Measurements from ENCODE around the gene PLBD2.

The PLBD2 gene

GRCh38 chr12:113334786-113335539 lies 23.4 kb upstream of the PLBD2 start, which contains the start of gene SLC8B1:
Gene SLC8B1 (minus strand): TSS chr12:113335109. CDS start chr12:113332878, 2,231 bp downstream.
- peak within 1 kb of the TSS; percentile 12 for H2BK120ac ChIP-seq (ENCODE audit: low read depth, low read length)
- no peaks in the 10 kb centered on the region for H3K27me3 ChIP-seq (ENCODE audit: control insufficient read depth in 1 of 2, insufficient read depth in 1 of 2, low read length in 2 of 2)

GRCh38 chr12:113339540-113339939 lies 18.8 kb upstream of the PLBD2 start:
- Histone ChIP-seq H3K36me3 (ENCODE audit: control insufficient read depth in 1 of 2, insufficient read depth in 2 of 2, low read depth in 1 of 2, low read length in 2 of 2) (no peaks in the 10 kb centered on the region), H3K79me1 (replicated peaks; ENCODE audit: low read length, poor library complexity, severe bottlenecking) (peaks cover under 1% of the 10 kb centered on the region), H2BK15ac (ENCODE audit: low read depth, poor library complexity, severe bottlenecking) (no peak overlapping the region), H2BK12ac (ENCODE audit: low read length in 2 of 2) (no peak overlapping the region), H2AFZ (ENCODE audit: low read depth, low read length) (no peak overlapping the region), H3K14ac (ENCODE audit: low read length in 2 of 2) (no peak overlapping the region), H4K91ac (ENCODE audit: low read length) (no peak overlapping the region), H2AK5ac (ENCODE audit: low read length, severe bottlenecking) (no peak overlapping the region), H2BK5ac (ENCODE audit: low read depth, low read length, poor library complexity, severe bottlenecking) (no peak overlapping the region), H3K4ac (ENCODE audit: low read depth in 1 of 2, low read length in 2 of 2) (no peak overlapping the region), H3K9ac (ENCODE audit: low read length) (no peak overlapping the region), H3K4me3 (ENCODE audit: insufficient read depth in 1 of 2, low read depth in 1 of 2, low read length in 2 of 2) (no peak overlapping the region), H3K27me3 (ENCODE audit: control insufficient read depth in 1 of 2, insufficient read depth in 1 of 2, low read length in 2 of 2) (peaks cover 0 to 8% of the 10 kb centered on the region in 2 experiments), H3K4me2 (ENCODE audit: low read length, poor library complexity, severe bottlenecking) (no peak overlapping the region), H2BK120ac (ENCODE audit: low read depth, low read length) (no peak overlapping the region), H3K18ac (ENCODE audit: low read depth in 1 of 2, low read length in 2 of 2) (no peak overlapping the region), H3K4me1 (ENCODE audit: control insufficient read depth, insufficient read depth, low read depth, low read length) (peaks cover 3% of the 10 kb centered on the region), H4K8ac (ENCODE audit: low read length) (no peak overlapping the region), H3K9me3 (ENCODE audit: control insufficient read depth, low read length) (no peaks in the 10 kb centered on the region), H3K27ac (ENCODE audit: low read length, poor library complexity, severe bottlenecking) (no peak overlapping the region), H3K23ac (ENCODE audit: low read length in 2 of 2) (no peak overlapping the region)
- WGBS, result 70% methylated on average over 1 of the region's 5 CpGs
- no peak for DNase-seq

More at GRCh38 chr12:113334786-113335539, 23.4 kb upstream of the PLBD2 start, which contains the start of gene SLC8B1:
- Histone ChIP-seq H3K4me1 (ENCODE audit: control insufficient read depth, insufficient read depth, low read depth, low read length) (peaks cover 10% of the 10 kb centered on the region), H3K18ac (ENCODE audit: low read depth in 1 of 2, low read length in 2 of 2) (peak within 1 kb of the TSS in 1 of 2 experiments; percentile 37), H2AK5ac (ENCODE audit: low read length, severe bottlenecking) (no peak within 1 kb of the TSS), H3K23ac (ENCODE audit: low read length in 2 of 2) (peak within 1 kb of the TSS in 1 of 2 experiments; percentile 23), H3K9ac (ENCODE audit: low read length) (peak within 1 kb of the TSS; percentile 90), H3K36me3 (ENCODE audit: control insufficient read depth in 1 of 2, insufficient read depth in 2 of 2, low read depth in 1 of 2, low read length in 2 of 2) (peaks cover 10 to 24% of the 10 kb centered on the region in 2 experiments), H3K9me3 (ENCODE audit: control insufficient read depth, low read length) (no peaks in the 10 kb centered on the region), H2BK12ac (ENCODE audit: low read length in 2 of 2) (peak within 1 kb of the TSS; percentile 32 to 45), H3K79me1 (replicated peaks; ENCODE audit: low read length, poor library complexity, severe bottlenecking) (peaks cover 11% of the 10 kb centered on the region), H3K4me2 (ENCODE audit: low read length, poor library complexity, severe bottlenecking) (peak within 1 kb of the TSS; percentile 74), H4K91ac (ENCODE audit: low read length) (no peak within 1 kb of the TSS), H3K4ac (ENCODE audit: low read depth in 1 of 2, low read length in 2 of 2) (no peak within 1 kb of the TSS), H3K27ac (ENCODE audit: low read length, poor library complexity, severe bottlenecking) (no peak within 1 kb of the TSS), H4K8ac (ENCODE audit: low read length) (no peak within 1 kb of the TSS), H2BK5ac (ENCODE audit: low read depth, low read length, poor library complexity, severe bottlenecking) (no peak within 1 kb of the TSS), H3K14ac (ENCODE audit: low read length in 2 of 2) (peak within 1 kb of the TSS in 1 of 2 experiments; percentile 14), H2BK15ac (ENCODE audit: low read depth, poor library complexity, severe bottlenecking) (peak within 1 kb of the TSS; percentile 100), H3K4me3 (ENCODE audit: insufficient read depth in 1 of 2, low read depth in 1 of 2, low read length in 2 of 2) (peak within 1 kb of the TSS; percentile 71 to 85), H2AFZ (ENCODE audit: low read depth, low read length) (peak within 1 kb of the TSS; percentile 20)
- WGBS, result 1% methylated on average over 44 of the region's 62 CpGs
- peak; percentile 81 for DNase-seq

DNA sequence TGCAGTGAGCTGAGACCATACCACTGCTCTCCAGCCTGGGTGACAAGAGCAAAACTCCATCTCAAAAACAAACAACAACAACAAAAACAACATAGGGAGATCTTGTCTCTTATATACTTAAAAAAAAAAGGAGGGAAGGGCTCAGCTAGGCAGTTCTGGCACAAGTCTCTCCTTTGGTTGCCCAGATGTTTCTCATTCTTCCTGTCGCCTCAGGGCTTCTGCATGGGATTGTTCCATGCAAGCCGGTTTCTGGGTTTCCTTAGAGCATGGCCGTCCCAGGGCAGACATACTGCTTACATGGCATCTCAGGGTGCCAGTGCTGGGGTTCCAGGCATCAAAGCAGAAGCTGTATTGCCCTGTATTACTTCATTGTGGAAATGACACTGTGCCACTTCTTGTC lies 18.3 kb upstream of the PLBD2 start:
- H3K4me1 ChIP-seq (ENCODE audit: control insufficient read depth, insufficient read depth, low read depth, low read length), result peaks cover 1% of the 10 kb centered on the region
- H2BK120ac ChIP-seq (ENCODE audit: low read depth, low read length), result no peak overlapping the region
- H2AK5ac ChIP-seq (ENCODE audit: low read length, severe bottlenecking), result no peak overlapping the region

GRCh38 chr12:113341535-113341934 lies 16.9 kb upstream of the PLBD2 start:
- H3K23ac ChIP-seq (ENCODE audit: low read length in 2 of 2), result no peak overlapping the region
- H3K4me1 ChIP-seq (ENCODE audit: control insufficient read depth, insufficient read depth, low read depth, low read length), result peaks cover 1% of the 10 kb centered on the region
- no peak overlapping the region for H2BK12ac ChIP-seq (ENCODE audit: low read length in 2 of 2)
- H2BK120ac ChIP-seq (ENCODE audit: low read depth, low read length), result no peak overlapping the region
- no peak for DNase-seq
- H3K27me3 ChIP-seq (ENCODE audit: control insufficient read depth in 1 of 2, insufficient read depth in 1 of 2, low read length in 2 of 2), result peaks cover 0 to 8% of the 10 kb centered on the region in 2 experiments
- no peak overlapping the region for H2AK5ac ChIP-seq (ENCODE audit: low read length, severe bottlenecking)
- no peak overlapping the region for H2AFZ ChIP-seq (ENCODE audit: low read depth, low read length)
- no peak overlapping the region for H2BK15ac ChIP-seq (ENCODE audit: low read depth, poor library complexity, severe bottlenecking)
- H3K36me3 ChIP-seq (ENCODE audit: control insufficient read depth in 1 of 2, insufficient read depth in 2 of 2, low read depth in 1 of 2, low read length in 2 of 2), result no peaks in the 10 kb centered on the region
- H3K4me2 ChIP-seq (ENCODE audit: low read length, poor library complexity, severe bottlenecking), result no peak overlapping the region
- H3K18ac ChIP-seq (ENCODE audit: low read depth in 1 of 2, low read length in 2 of 2), result no peak overlapping the region
- H3K9ac ChIP-seq (ENCODE audit: low read length), result no peak overlapping the region
- no peak overlapping the region for H4K91ac ChIP-seq (ENCODE audit: low read length)
- H3K79me1 ChIP-seq (replicated peaks; ENCODE audit: low read length, poor library complexity, severe bottlenecking), result no peaks in the 10 kb centered on the region
- no peak overlapping the region for H3K27ac ChIP-seq (ENCODE audit: low read length, poor library complexity, severe bottlenecking)
- no peak overlapping the region for H4K8ac ChIP-seq (ENCODE audit: low read length)
- H3K4ac ChIP-seq (ENCODE audit: low read depth in 1 of 2, low read length in 2 of 2), result no peak overlapping the region
- no peak overlapping the region for H3K4me3 ChIP-seq (ENCODE audit: insufficient read depth in 1 of 2, low read depth in 1 of 2, low read length in 2 of 2)
- 93% methylated on average over 5 of the region's 6 CpGs for WGBS
- H2BK5ac ChIP-seq (ENCODE audit: low read depth, low read length, poor library complexity, severe bottlenecking), result no peak overlapping the region
- H3K14ac ChIP-seq (ENCODE audit: low read length in 2 of 2), result no peak overlapping the region
- H3K9me3 ChIP-seq (ENCODE audit: control insufficient read depth, low read length), result no peaks in the 10 kb centered on the region

More for the DNA sequence above, 18.3 kb upstream of the PLBD2 start:
- Histone ChIP-seq H3K14ac (ENCODE audit: low read length in 2 of 2) (no peak overlapping the region), H3K36me3 (ENCODE audit: control insufficient read depth in 1 of 2, insufficient read depth in 2 of 2, low read depth in 1 of 2, low read length in 2 of 2) (no peaks in the 10 kb centered on the region), H3K18ac (ENCODE audit: low read depth in 1 of 2, low read length in 2 of 2) (no peak overlapping the region), H4K91ac (ENCODE audit: low read length) (no peak overlapping the region), H2AFZ (ENCODE audit: low read depth, low read length) (no peak overlapping the region), H3K4ac (ENCODE audit: low read depth in 1 of 2, low read length in 2 of 2) (no peak overlapping the region), H3K4me2 (ENCODE audit: low read length, poor library complexity, severe bottlenecking) (no peak overlapping the region), H3K9ac (ENCODE audit: low read length) (no peak overlapping the region), H4K8ac (ENCODE audit: low read length) (no peak overlapping the region), H3K9me3 (ENCODE audit: control insufficient read depth, low read length) (no peaks in the 10 kb centered on the region), H2BK5ac (ENCODE audit: low read depth, low read length, poor library complexity, severe bottlenecking) (no peak overlapping the region), H3K4me3 (ENCODE audit: insufficient read depth in 1 of 2, low read depth in 1 of 2, low read length in 2 of 2) (no peak overlapping the region), H2BK12ac (ENCODE audit: low read length in 2 of 2) (no peak overlapping the region), H3K27ac (ENCODE audit: low read length, poor library complexity, severe bottlenecking) (no peak overlapping the region), H3K23ac (ENCODE audit: low read length in 2 of 2) (no peak overlapping the region), H3K27me3 (ENCODE audit: control insufficient read depth in 1 of 2, insufficient read depth in 1 of 2, low read length in 2 of 2) (peaks cover 0 to 8% of the 10 kb centered on the region in 2 experiments), H3K79me1 (replicated peaks; ENCODE audit: low read length, poor library complexity, severe bottlenecking) (no peaks in the 10 kb centered on the region), H2BK15ac (ENCODE audit: low read depth, poor library complexity, severe bottlenecking) (no peak overlapping the region)
- WGBS, result 90% methylated on average over 3 of the region's 3 CpGs
- DNase-seq, result no peak
